ENCODE data around the gene STYXL2. TPM values are rescaled to one million over a fixed set of nuclear protein-coding genes. Genes with fewer than 3 reads are reported as not detected.

The STYXL2 gene
- total and polyA plus RNA-seq, 8 donors, result 0.12 to 1.3 (median 0.66) TPM; not detected in 1

- peak overlapping the region in 1 of 2 donors; percentile 11 for H3K4me3 ChIP-seq
- no peak overlapping the region for H3K27ac ChIP-seq
- no peaks in the 10 kb centered on the region for H3K9me3 ChIP-seq
- no peaks in the 10 kb centered on the region for H3K36me3 ChIP-seq
- DNase-seq (peak; percentile 69 to 95 (median 77)), ATAC-seq (peak; percentile 99)
- TF ChIP-seq CTCF (IDR thresholded peaks at IDR 0.05), result peak; percentile 94 to 99
- H3K27me3 ChIP-seq, result no peaks in the 10 kb centered on the region
- intact Hi-C loops (cut with DNase I), result loop anchor here in 1 of 2 donors (10.0 kb wide), 2 partner anchors 148 to 378 kb away; no protein-coding TSS in a partner anchor
- H3K4me1 ChIP-seq, result peaks cover 3 to 7% of the 10 kb centered on the region in 2 donors
These were observed 27.3 kb upstream of the STYXL2 start for GRCh38 chr1:167066333-167067122.

GRCh38 chr1:167067904-167068303 is 26.0 kb upstream of the STYXL2 start:
- Histone ChIP-seq H3K36me3 (no peaks in the 10 kb centered on the region), H3K9me3 (no peaks in the 10 kb centered on the region), H3K27ac (no peak overlapping the region), H3K27me3 (no peaks in the 10 kb centered on the region), H3K4me1 (peaks cover 3 to 7% of the 10 kb centered on the region in 2 donors), H3K4me3 (no peak overlapping the region)
- DNase-seq (no peak), ATAC-seq (no peak)
- no peak for TF ChIP-seq CTCF (IDR thresholded peaks at IDR 0.05)
- intact Hi-C loops (cut with DNase I), result loop anchor here in 1 of 2 donors (10.0 kb wide), 2 partner anchors 147 to 377 kb away; no protein-coding TSS in a partner anchor

GRCh38 chr1:167068761-167069160 is 25.1 kb upstream of the STYXL2 start:
- DNase-seq (no peak), ATAC-seq (no peak)
- H3K27ac ChIP-seq, result no peak overlapping the region
- H3K36me3 ChIP-seq, result no peaks in the 10 kb centered on the region
- no peaks in the 10 kb centered on the region for H3K9me3 ChIP-seq
- TF ChIP-seq CTCF (IDR thresholded peaks at IDR 0.05), result no peak
- H3K4me3 ChIP-seq, result no peak overlapping the region
- H3K27me3 ChIP-seq, result no peaks in the 10 kb centered on the region
- intact Hi-C loops (cut with DNase I), result loop anchor here in 1 of 2 donors (10.0 kb wide), 2 partner anchors 146 to 376 kb away; no protein-coding TSS in a partner anchor
- peaks cover 3 to 7% of the 10 kb centered on the region in 2 donors for H3K4me1 ChIP-seq

GRCh38 chr1:167071286-167071685 is 22.6 kb upstream of the STYXL2 start:
- intact Hi-C loops (cut with DNase I), result loop anchor here in 1 of 2 donors (10.0 kb wide), 1 partner anchor 454 kb away; no protein-coding TSS in a partner anchor
- no peak for ATAC-seq

More at GRCh38 chr1:167071286-167071685, 22.6 kb upstream of the STYXL2 start:
- DNase-seq, result no peak
- Histone ChIP-seq H3K36me3 (no peaks in the 10 kb centered on the region), H3K4me3 (no peak overlapping the region), H3K27me3 (no peaks in the 10 kb centered on the region), H3K27ac (no peak overlapping the region), H3K9me3 (no peaks in the 10 kb centered on the region), H3K4me1 (peaks cover 3 to 7% of the 10 kb centered on the region in 2 donors)
- no peak for TF ChIP-seq CTCF (IDR thresholded peaks at IDR 0.05)
